SKM-1 treated with dmso at 0.1 percent for 144 hours (cell line): ENCODE results near the gene CACNG1.

Source experiments
- DNase-seq: peaks from one replicate; lab custom pipeline; 2025; ENCODE audit not compliant: unreplicated experiment; lab: John Stamatoyannopoulos, UW

The CACNG1 gene

DNA sequence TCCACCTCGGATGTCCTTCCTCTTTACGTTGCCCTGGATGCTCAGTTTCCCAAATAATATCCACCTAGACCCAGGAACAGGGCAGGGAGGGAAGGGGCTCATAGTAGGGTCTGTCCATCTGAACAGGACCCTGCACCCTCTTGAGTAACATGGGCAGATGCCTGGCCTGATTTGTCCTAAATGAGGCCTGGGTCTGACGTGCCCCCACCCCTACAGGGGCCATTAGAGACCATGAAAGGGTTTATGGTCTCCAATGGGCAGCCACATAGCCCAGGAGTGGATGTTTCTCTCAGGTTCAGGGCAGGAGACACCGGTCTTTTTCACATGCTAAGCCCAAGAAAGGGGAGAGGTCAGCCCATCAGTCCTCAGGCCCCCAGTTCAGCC is 6.8 kb downstream of the CACNG1 start:
- no peak for DNase-seq

- no peak for DNase-seq
Measured at GRCh38 chr17:67051837-67052236, 7.5 kb downstream of the CACNG1 start.

GRCh38 chr17:67052720-67053437 is 8.5 kb downstream of the CACNG1 start:
- DNase-seq = no peak

- DNase-seq = no peak
Measured at GRCh38 chr17:67053438-67054000, 9.2 kb downstream of the CACNG1 start.

DNA sequence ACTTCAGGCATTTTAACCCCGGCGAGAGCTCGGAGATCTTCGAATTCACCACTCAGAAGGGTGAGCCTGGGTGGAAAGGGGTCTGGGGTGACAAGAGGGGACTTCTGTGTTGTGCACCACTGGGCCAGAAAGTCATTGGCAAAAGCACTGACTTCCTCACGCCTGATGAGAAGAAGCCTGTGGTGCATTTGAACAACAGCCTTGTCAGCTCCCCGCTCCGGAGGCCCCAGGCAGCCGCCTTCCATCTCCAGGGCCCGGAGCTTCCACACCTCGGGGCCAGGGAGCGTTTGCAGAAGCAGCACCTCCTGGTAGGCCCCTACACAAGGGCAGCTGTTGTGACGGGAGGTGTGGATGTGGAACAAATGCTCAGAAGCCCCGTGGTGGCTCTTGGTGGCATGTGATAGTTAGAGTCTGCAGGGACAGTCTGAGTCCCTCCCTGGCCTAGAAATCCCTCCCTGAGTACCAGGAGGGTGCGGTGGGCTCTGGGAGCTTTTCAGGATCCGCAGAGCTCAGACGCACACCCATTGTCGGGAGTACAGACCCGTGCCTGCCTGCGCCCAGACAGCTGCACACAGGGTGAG is 9.7 kb downstream of the CACNG1 start:
- no peak for DNase-seq

DNA sequence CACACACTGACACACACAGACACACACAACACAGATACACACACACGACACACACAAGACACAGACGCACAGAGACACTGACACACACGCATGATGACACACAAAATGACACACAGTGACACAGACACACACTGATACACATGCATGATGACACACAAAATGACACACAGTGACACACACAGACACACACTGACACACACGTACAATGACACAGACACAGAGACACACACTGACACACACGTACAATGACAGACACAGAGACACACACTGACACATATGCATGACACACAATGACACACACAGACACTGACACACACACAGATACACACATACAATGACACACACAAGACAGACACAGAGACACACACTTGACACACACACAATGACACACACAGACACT is 10.3 kb downstream of the CACNG1 start:
- DNase-seq = no peak

GRCh38 chr17:67055041-67055443 is 10.7 kb downstream of the CACNG1 start:
- no peak for DNase-seq

- DNase-seq = no peak
Measured at GRCh38 chr17:67055811-67056745, 11.7 kb downstream of the CACNG1 start.

GRCh38 chr17:67056746-67057490 is 12.6 kb downstream of the CACNG1 start:
- DNase-seq = no peak

GRCh38 chr17:67058036-67058435 is 13.7 kb downstream of the CACNG1 start:
- DNase-seq = no peak

DNA sequence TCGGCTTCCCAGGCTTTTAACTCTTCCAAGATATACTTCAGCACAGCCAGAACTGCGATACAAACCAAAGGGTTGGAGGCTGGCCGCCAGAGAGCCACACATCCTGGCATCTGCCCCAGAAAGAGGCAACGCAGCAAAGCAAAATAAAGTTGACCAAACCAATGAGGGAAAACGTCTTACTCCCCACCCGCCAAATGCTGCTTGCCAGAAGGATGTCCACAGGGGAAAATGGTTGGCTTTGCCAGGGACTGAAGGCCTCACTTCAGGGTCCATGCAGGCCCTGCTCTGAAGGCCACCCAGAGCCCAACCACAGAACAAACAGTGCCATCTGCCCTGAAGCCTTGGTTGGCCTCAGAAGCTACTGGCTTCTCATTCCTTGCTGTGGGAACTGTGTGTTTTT is 15.0 kb downstream of the CACNG1 start:
- no peak for DNase-seq

DNA sequence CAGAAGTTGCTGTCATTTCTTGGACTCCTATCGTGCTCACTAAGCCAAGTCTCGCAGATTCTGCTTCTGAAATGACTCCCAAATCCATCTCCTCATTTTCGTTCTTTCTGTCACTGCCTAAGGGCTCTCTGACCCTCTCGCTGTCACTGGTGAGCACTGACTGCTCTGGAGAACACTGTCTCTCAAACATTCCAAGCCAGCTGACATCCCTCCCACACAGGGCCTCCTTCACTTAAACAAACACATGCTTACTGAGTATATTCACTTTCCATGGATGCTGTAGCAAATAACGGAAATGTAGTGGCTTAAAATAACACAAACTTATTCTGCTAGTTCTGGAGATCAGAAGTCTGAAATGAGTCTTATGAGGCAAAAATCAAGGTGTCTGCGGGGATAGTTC is 18.8 kb downstream of the CACNG1 start:
- no peak for DNase-seq

DNA sequence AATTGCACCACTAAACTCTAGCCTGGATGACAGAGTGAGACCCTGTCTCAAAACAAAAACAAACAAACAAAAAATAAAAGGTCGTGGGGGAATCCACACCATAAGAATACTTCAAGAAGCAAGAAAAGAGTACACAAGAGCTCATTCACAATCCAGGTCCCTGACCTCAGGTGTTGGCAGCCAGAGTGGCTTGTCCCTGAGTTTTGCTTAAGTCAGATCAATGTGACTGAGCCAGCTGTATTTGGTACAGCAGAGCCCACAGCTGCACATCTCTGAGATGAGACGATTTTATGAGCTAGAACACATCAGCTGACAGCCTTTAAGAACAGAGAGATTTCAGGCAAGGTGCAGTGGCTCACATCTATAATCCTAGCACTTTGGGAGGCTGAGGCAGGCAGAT is 22.4 kb downstream of the CACNG1 start:
- DNase-seq = no peak

- no peak for DNase-seq
Measured at GRCh38 chr17:67067571-67068482, 23.5 kb downstream of the CACNG1 start.

DNA sequence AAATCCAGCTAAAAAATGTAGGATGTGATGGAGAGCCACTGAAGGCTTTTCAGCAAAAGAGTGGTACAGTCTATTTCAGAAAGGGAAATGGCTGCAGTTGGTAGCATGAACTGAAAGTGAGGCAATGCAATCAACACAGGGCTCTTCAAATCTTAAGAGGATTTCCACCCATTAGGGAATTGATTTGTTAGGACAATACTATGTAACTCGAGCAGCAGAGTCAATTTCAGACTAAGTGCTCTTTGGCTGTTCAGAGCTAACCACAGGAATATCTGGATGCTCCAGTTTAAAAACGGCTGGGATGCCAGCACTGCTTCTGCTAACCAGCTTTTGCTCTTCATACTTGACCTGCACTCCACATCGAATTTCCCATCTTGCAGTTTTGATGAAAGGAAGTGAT is 24.6 kb downstream of the CACNG1 start:
- DNase-seq = no peak

DNA sequence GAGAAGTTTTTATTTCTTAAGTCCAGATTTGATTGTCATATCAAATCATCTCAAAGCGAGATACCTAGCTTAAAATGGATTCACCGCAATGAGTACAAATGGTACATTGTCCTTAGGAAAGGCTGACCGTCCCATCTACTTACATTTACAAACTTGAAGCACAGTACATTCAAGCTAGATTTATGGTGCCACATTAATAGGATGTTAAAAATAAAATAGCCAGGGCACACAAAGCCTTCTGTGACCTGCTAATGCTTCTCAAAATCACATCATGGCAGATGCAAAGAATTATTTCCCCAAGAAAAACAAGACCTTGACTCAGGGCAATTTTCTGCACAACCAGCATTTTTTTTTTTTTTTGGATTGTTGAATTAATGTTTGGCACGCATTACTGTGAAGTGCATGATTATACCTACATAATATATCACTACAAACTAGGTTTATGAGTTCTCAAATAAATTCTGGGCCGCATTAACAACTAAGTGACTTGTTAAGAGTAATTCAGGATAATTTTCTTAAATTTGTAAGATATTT is 25.3 kb downstream of the CACNG1 start:
- DNase-seq = no peak

DNA sequence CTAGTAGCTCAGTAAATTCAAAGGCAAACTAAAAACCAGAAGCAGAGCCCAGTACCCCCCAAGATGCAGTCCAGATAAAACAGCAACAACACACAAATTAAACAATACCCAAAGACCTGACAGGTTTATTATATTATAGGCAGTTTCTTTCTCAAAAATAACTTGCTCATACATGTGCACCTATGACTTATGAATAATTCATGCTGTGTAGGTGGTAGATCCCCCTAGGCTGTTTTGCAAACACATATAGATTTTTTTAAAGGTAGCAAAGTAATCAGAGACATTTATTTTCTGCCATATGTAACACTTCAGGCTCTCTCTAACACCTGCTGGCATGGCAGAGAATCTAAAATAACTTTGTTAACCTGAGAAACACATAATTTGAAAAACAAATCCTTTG is 27.2 kb downstream of the CACNG1 start:
- no peak for DNase-seq

DNA sequence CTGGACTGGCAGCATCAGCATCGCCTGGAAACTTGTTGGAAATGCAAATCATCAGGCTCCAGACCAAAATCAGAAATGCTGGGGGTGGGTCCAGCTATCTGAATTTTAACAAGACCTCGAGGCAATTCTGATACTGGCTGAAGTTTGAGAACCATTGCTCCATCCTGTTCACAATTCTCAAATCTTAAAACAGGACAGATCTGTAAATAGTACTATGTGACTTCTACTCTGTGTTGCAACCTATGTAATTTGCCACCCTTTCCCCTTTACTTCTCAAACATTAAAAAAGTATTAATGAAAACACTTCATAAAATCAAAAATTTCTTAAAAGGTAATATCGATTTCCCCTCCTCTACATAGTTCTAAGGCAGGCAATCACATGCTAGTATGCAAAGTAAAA is 28.5 kb downstream of the CACNG1 start:
- no peak for DNase-seq

DNA sequence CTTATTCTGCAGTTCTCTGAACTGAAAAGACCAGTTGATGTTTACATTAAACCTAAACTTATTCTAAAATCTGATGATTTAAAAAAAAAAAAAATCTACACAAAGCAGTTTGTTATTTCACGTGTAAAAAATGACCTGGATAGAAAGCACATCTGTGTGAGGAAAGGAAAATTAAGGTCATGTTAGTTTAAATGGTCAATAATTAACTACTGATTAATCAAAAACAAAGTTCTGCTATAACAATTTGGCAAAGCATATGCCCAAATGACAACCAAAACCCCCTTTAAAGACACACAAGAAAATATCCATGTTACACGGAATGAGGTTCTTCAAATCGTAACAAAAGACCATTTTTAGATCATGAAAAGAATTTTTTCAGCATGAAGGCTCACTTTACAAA is 30.4 kb downstream of the CACNG1 start:
- no peak for DNase-seq

GRCh38 chr17:67076290-67076689 is 31.9 kb downstream of the CACNG1 start:
- DNase-seq = no peak
